ENCODE measurements around the gene ADAM12.
"Not testable (repeated sequence)": the region's sequence is repeated elsewhere in the genome, so short reads cannot be mapped to it uniquely, and the experiment has no call there.

Gene ADAM12

GRCh38 chr10:126179637-126180036, 208.6 kb downstream of the ADAM12 start:
- Histone ChIP-seq H3K4me2 (ENCODE audit: low read length) (no peak overlapping the region), H3K79me2 (ENCODE audit: control insufficient read depth, low read length) (no peaks in the 10 kb centered on the region)

GRCh38 chr10:126177417-126178030, 210.8 kb downstream of the ADAM12 start:
- Histone ChIP-seq H3F3A (ENCODE audit: control insufficient read depth, insufficient read depth) (no peaks in the 10 kb centered on the region), H3K4me2 (ENCODE audit: low read length) (no peak overlapping the region), H3K27me3 (ENCODE audit: control insufficient read depth, low read length) (no peaks in the 10 kb centered on the region), H3K79me2 (ENCODE audit: control insufficient read depth, low read length) (no peaks in the 10 kb centered on the region), H3K4me3 (ENCODE audit: low read length) (no peak overlapping the region), H3K9me2 (replicated peaks; ENCODE audit: control insufficient read depth, low read length) (no peaks in the 10 kb centered on the region), H3K9me3 (ENCODE audit: control insufficient read depth, insufficient read depth, low read length) (no peaks in the 10 kb centered on the region), H3K4me1 (ENCODE audit: control insufficient read depth, low read length) (no peaks in the 10 kb centered on the region), H4K20me1 (ENCODE audit: control insufficient read depth, insufficient read depth, low read depth, low read length) (no peaks in the 10 kb centered on the region), H3K36me3 (ENCODE audit: control insufficient read depth, low read length) (no peaks in the 10 kb centered on the region), H3K27ac (ENCODE audit: low read depth, low read length) (no peak overlapping the region)
- TF ChIP-seq EZH2phosphoT487 (IDR thresholded peaks at IDR 0.05; ENCODE audit: borderline replicate concordance, low read length): no peak
- no peak for TF ChIP-seq CTCF (IDR thresholded peaks at IDR 0.05; ENCODE audit: low read depth, low read length, poor library complexity, severe bottlenecking)

More at GRCh38 chr10:126179637-126180036, 208.6 kb downstream of the ADAM12 start:
- TF ChIP-seq EZH2phosphoT487 (IDR thresholded peaks at IDR 0.05; ENCODE audit: borderline replicate concordance, low read length) (no peak), CTCF (IDR thresholded peaks at IDR 0.05; ENCODE audit: low read depth, low read length, poor library complexity, severe bottlenecking) (no peak)
- Histone ChIP-seq H3K9me2 (replicated peaks; ENCODE audit: control insufficient read depth, low read length) (no peaks in the 10 kb centered on the region), H3F3A (ENCODE audit: control insufficient read depth, insufficient read depth) (no peaks in the 10 kb centered on the region), H3K27me3 (ENCODE audit: control insufficient read depth, low read length) (no peaks in the 10 kb centered on the region), H4K20me1 (ENCODE audit: control insufficient read depth, insufficient read depth, low read depth, low read length) (no peaks in the 10 kb centered on the region), H3K36me3 (ENCODE audit: control insufficient read depth, low read length) (no peaks in the 10 kb centered on the region), H3K4me3 (ENCODE audit: low read length) (no peak overlapping the region), H3K9me3 (ENCODE audit: control insufficient read depth, insufficient read depth, low read length) (no peaks in the 10 kb centered on the region), H3K27ac (ENCODE audit: low read depth, low read length) (no peak overlapping the region), H3K4me1 (ENCODE audit: control insufficient read depth, low read length) (no peaks in the 10 kb centered on the region)

GRCh38 chr10:126175641-126176262, 212.5 kb downstream of the ADAM12 start:
- no peak for TF ChIP-seq EZH2phosphoT487 (IDR thresholded peaks at IDR 0.05; ENCODE audit: borderline replicate concordance, low read length)
- TF ChIP-seq CTCF (IDR thresholded peaks at IDR 0.05; ENCODE audit: low read depth, low read length, poor library complexity, severe bottlenecking): no peak
- H3K4me3 ChIP-seq (ENCODE audit: low read length): no peak overlapping the region
- H3K4me1 ChIP-seq (ENCODE audit: control insufficient read depth, low read length): no peaks in the 10 kb centered on the region
- no peaks in the 10 kb centered on the region for H4K20me1 ChIP-seq (ENCODE audit: control insufficient read depth, insufficient read depth, low read depth, low read length)
- no peaks in the 10 kb centered on the region for H3K9me2 ChIP-seq (replicated peaks; ENCODE audit: control insufficient read depth, low read length)
- H3K79me2 ChIP-seq (ENCODE audit: control insufficient read depth, low read length): no peaks in the 10 kb centered on the region
- no peak overlapping the region for H3K4me2 ChIP-seq (ENCODE audit: low read length)
- no peaks in the 10 kb centered on the region for H3K27me3 ChIP-seq (ENCODE audit: control insufficient read depth, low read length)
- H3K9me3 ChIP-seq (ENCODE audit: control insufficient read depth, insufficient read depth, low read length): no peaks in the 10 kb centered on the region
- no peaks in the 10 kb centered on the region for H3K36me3 ChIP-seq (ENCODE audit: control insufficient read depth, low read length)
- H3F3A ChIP-seq (ENCODE audit: control insufficient read depth, insufficient read depth): no peaks in the 10 kb centered on the region
- no peak overlapping the region for H3K27ac ChIP-seq (ENCODE audit: low read depth, low read length)

GRCh38 chr10:126172755-126173154, 215.5 kb downstream of the ADAM12 start:
- not testable (repeated sequence) for H3K9me3 ChIP-seq (ENCODE audit: control insufficient read depth, insufficient read depth, low read length); H4K20me1 ChIP-seq (ENCODE audit: control insufficient read depth, insufficient read depth, low read depth, low read length); H3K79me2 ChIP-seq (ENCODE audit: control insufficient read depth, low read length); H3K4me1 ChIP-seq (ENCODE audit: control insufficient read depth, low read length); H3F3A ChIP-seq (ENCODE audit: control insufficient read depth, insufficient read depth); H3K27ac ChIP-seq (ENCODE audit: low read depth, low read length); H3K4me2 ChIP-seq (ENCODE audit: low read length); H3K4me3 ChIP-seq (ENCODE audit: low read length); H3K9me2 ChIP-seq (replicated peaks; ENCODE audit: control insufficient read depth, low read length); H3K36me3 ChIP-seq (ENCODE audit: control insufficient read depth, low read length); H3K27me3 ChIP-seq (ENCODE audit: control insufficient read depth, low read length)

Data from DOHH2 (cell line).